Activated T-helper 1 cell treated with Interleukin-2 at 50 U/mL for 16 hours (primary cell): Measurements from ENCODE around the gene UCP2.

ENCODE experiments used
- DNase-seq: peaks from one replicate; pipeline ENCODE4 v3.0.0-alpha.2; 2020; ENCODE audit warnings: low read depth

The UCP2 gene

DNA sequence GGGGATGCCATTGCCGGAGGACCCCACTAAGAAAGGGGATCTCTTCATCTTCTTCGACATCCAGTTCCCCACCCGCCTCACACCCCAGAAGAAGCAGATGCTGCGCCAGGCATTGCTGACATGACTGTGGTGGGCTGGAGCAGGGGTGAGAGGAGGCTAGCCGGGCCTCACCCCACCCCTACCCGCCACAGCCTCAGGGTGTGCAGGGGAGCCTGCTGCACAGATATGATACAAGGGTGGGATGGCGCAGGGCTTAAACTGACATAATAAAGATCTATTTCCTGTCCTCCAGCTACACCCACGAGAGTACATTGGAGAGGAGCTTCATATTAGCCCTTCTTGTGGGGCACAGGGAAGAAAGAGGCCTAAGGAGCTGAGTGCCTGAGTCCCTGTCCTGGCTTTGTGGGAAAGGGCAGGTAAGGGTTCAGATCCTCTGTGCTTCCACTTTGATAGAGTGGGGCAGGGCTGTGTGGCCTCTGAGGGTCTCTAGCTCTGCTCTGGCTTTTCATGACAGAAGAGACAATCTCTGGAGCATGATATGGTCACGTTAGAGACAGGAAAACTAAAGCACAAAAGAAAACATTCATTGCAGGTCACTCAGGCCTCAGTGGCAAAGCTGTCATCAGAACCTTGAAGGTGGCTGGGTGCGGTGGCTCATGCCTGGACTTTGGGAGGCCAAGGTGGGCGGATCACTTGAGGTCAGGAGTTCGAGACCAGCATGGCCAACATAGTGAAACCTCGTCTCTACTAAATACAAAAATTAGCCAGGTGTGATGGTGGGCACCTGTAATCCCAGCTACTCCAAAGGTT is 12.4 kb downstream of the UCP2 start:
- DNase-seq: no peak

DNA sequence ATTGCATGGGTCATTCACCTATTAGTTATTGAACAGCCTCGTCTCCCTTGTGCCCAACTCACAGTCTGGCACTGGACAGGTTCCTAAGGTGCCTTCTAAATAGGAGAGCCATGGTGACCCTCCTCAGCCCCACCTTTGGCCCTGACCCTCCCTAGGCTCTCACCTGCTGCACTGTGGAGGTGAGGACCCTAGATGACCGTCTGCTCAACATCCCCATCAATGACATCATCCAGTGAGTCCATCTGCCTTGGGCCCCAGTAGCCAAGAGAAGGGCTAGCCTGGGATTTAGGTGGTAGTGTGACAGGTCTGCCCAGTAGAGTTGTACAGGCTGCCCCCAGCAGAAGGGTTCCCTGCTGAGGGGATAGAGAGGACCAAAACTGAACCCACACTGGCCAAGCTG is 13.6 kb downstream of the UCP2 start:
- DNase-seq: no peak

DNA sequence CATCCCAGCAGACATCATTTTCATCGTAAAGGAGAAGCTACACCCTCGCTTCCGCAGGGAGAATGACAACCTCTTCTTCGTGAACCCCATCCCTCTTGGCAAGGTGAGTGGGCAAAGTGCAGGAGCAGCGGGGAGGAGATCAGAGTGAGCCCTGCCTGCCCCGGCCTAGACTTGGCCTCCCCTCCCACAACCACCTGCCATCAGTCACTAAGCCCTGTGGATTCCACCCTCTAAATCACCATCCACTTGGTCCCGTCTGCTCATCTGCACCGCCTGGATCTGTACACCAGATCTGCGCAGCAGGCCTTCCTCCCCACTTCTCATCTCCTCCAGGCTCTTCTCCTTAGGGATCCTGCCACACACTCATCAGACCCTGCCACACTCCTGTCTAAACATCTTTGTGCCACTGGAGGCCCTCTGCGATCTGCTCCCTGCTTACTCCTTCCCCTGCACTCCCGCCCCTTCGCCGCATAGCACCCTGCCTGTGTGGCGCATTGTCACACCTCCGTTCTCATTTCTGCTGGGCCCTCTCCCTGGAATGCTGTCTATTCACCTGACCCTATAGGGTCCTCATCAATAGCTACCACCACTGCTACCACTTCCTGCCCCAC is 14.2 kb downstream of the UCP2 start:
- no peak for DNase-seq

DNA sequence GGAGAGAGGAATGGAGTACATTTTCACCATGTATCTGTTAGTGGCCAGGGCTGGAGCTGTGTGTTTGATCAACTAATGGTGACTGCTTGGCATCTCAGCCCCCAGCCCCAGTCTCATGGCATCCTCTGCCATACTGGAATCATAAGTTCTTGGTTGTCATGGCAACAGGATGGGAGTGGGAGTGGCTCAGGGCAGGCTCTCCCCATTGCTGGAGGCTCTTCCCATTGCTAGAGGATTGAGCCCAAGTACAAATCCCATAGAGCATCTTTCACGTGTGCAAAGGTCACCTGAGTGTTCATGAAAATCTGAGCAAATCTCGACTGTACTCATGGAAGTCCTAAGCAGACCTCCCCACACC is 16.9 kb downstream of the UCP2 start:
- no peak for DNase-seq

DNA sequence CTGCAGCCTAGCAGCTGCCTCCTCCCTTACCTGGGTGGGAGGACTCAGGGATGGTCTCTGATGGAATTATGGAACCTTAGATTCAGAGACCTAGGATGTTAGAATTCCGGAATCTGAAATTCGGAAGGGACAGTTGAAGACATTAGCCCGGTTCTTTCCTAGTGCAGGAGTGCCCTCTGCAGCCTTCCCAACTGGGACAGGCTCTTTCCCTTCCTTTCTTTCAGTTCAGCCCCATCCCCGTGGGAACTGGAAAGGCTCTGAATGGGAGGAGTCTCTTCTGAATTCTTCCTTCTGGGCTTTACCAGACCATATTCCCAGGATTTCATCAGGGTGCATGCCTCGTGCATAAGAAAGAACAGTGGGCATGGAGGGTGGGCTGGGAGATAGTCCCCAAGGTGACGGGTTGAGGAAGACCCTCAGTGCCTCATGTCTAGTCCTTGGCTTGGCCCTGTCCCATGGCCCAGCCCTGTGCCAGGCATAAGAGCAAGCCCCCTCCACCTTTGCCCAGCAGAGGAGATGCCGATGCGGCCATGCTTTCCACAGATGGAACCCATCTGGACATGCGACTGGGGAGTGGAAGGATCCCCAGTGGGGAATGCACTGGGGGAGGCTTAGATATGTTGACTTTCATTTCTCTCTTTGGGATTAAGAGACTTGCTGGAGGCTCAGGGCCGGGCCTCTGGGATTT is 17.4 kb downstream of the UCP2 start:
- DNase-seq: no peak

DNA sequence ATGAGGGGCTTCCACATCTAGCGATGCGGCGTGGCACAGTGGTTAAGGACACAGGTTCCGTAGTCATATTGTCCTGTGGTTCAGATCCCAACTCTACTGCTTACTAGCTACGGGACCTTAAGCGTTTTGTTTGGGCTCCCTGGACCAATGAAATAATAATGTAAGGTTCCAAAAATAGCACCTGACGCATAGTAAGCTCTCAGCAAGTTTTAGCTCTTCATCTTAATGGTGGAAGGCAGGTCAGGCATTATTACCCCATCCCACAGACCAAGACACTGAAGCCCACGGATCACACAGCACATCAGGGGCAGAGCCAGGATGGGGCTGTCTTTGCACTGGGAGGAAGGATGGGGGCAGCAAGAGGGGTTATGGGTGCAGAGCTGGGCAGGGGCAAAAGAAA is 18.8 kb downstream of the UCP2 start:
- no peak for DNase-seq

DNA sequence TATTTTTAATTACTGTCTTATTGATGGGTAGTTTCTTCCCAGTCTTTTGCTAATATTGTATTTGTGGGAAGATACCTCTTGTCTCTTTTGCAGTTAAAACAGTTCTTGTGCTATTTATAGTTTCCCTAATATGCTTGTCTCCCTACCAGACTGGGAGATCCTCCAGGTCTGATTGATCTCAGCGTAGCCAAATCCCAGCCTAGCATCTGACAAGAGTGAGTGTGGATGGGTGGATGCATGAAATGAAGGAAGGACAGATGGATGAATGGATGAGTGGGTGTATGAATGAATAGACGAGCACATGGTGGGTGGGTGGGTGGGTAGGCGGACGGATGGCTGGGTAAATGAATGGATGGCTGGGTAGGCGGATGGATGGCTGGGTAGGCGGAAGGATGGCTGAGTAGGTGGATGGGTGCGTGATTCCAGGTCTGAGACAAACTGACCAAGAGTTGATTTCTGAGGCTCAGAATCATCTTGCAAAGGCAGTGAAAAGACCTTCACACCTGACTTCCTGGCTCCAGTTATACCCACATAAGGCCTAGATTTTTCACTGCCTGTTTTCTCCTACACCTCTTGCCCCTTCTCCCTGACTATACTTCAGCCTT is 20.4 kb downstream of the UCP2 start:
- DNase-seq: no peak

DNA sequence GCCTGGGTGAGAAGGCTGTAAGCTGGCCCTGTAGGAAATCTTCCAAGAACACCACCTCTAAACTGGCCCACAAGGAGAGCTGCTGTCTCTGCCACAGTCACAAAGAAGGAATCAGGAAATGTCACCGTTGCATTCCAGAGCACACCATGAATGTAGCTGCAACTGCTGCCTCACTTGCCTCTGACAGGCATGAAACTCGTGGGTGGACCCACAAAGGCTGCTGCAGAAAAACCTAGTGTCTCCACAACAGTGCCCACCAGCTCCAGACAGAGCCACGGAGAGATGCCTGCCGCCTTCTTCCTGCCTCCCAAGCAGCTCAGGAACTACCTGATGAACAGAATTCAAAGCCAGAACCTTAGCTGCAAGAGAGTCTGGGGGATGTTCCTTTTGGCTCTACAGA is 21.3 kb downstream of the UCP2 start:
- no peak for DNase-seq

DNA sequence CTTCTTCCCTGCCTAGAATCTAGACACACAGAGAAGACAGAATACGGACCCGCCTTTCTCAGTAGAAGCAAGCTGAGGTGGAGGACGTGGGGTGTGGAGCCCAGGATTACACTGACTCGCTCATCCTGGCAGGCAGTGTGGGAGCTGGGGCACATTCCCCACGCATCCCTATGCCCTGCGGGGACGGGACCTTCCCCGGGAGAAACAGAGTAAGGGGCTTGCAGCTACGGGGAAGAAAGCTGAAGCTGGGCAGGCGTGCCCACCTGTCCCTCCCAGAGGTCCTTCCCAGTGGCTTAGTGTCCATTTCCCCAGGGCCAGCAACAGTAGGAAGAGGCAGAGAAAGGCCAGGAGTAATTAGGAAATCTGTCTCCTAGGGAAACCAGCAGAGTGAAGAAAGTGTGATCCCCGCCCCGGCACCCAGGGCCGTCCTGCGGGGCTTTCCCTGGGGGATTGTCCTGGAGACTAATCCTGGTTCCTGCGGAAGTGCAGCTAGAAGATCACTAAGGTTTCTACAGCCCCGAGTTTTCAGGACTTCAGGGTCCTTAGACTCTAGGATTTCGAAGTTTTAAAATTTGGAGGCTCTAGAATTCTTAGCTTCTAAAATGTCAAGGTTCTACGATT is 24.0 kb downstream of the UCP2 start:
- no peak for DNase-seq

DNA sequence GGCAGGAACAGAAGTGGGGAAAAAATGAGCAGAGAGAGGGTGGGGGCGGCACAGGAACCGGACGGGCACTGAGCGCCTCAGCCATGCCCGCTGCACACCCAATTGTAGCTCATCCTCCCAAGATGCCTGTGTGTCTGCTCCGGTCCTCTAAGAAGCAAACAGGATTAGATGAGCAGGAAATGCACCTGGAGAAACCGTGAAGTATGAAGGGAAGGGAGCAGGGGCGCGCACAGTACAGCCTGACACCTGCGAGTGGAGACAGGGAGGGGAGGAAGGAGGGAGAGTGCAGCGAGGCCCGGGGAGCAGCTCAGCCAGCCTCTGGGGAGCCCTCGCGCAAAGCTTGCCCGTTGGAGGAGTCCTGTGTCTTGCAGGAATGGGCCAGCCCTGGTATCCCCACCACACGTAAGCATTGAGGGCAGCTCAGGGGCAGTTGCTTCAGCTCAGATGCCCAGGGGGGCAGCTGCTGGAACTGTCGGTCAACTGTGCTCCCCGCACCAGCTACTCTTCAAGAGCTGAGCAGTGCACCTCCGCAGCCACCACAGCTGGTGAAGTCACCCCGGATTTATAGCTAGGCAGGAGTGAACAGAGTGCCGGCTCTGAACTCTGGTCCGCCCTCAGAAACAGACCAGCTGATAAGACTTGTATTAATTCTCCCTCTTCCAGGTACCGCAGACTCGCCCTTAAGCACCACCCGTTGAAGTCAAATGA is 24.8 kb downstream of the UCP2 start:
- DNase-seq: no peak

DNA sequence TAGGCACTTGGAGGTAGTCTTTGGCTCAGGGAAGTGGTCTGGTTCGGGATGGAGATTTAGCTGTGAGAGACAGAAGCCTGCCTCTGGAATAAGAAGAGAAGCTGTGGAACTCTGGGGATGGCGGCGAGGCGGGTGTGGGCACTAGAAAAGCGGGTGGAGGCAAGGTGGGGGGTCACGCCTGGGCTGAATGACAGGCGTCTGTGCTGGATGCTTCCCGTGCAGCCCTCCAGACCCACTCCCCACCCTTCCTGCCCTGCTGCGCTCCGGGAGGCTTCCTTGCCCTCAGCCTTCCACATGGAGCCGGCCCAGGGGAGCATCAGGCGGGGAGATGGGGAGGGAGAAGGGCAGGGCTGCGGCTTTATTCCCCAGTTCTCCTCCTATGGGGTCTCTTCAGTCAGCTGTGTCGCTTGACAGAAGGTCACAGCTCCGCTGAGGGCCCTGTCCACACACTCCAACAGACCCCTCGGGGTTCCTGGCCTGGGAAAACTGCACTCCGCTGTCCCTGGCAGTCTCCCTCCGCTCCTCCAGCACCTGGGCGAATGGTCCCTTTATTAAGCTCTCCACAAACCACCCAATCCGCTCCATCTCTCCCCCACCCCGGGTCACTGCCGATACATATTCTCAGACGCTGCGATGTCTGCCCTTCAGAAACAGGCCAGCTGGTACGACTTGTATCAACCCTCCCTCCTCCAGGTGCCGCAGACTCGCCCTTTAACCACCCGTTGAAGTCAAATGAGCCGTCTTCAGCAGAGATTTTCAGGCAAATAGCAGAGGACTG is 25.6 kb downstream of the UCP2 start:
- DNase-seq: no peak

DNA sequence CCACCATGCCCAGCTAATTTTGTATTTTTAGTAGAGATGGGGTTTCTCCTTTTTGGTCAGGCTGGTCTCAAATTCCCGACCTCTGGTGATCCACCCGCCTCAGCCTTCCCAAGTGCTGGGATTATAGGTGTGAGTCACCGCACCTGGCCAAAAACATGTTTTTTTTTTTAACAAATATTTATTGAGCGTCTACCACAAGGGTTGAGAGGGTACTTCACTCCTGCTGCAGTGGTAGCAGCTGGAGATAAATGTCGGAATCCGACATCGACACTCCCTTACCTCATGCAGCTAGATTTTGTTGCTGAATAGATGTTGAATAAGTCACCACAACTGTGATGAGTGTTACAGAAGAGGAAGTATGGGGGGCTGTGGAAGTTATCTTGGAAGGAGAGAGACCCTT is 30.8 kb downstream of the UCP2 start:
- no peak for DNase-seq

DNA sequence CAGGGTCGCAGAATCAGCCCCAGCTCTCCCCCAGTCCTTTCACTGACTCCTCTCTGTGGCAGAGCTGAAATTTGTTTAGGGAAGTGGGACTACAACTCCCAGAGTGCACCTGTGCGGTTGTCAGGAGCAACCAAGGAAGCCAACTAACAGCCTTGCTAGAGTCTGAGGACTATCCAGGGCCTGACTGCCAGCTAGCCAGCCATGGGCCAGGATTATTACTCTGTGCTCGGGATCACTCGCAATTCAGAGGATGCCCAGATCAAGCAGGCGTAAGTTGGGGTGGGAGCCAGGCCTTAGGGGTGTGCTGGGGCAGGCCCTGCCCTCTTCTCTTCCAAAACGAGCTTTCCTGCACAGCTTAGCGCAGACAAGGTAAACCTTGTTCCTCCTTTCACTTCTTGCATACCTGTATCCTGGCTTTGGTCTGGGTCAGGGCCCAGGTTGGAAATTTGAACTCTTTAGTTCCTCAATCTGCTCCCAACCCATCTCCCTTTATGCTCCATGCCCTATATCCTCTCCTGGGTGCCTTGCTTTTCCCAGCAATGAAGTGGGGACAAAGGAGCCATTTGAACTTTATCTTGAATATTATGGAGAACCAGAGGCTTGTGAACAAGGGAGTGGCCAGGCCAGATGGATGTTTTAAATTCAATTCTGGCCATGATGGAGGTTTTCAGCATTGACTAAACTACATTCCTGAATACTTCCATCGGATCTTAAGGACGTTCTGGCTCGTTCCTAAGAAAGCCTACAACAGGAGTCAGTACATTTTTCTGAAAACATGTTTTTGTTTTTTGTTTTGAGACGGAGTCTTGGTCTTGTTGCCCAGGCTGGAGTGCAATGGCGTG is 31.6 kb downstream of the UCP2 start, which contains the start of gene DNAJB13:
TSS of gene DNAJB13 (plus strand) at position 158 of the 842 bp plus-strand sequence. CDS start at position 202, 44 bp downstream.
- DNase-seq: no peak

DNA sequence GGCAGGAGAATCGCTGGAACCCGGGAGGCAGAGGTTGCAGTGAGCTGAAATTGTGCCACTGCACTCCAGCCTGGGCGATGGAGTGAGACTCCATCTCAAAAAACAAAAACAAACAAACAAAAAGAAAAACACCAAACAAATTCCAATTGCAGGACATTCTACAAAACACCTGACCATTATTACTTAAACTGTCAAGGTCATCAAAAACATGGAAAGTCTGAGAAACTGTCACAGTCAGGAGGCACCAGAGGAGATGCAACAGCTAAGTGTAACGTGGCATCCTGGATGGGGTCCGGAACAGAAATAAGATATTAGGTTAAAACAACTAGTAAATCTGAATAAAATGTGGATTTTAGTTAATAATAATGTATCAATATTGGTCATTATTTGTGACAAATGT is 32.7 kb downstream of the UCP2 start:
- no peak for DNase-seq

DNA sequence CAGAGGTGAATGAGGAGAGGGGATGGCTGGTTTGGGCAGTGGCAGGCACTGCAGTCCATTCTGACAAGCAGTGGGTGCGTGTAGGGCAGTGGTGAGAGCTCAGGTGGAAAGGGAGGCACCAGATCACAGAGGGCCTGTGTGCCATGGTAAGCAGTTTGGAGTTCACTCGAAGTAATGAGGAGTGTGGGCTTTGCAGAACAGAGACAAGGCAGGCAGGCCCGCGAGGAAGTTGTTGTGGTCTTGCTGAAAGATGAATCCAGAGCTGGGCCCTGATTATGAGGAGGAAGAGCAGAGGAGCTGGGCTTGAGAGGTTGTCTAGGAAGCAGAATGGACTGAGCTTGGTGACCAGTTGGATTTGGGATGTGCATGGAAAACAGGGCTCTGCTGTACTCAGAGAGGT is 33.4 kb downstream of the UCP2 start:
- DNase-seq: no peak

DNA sequence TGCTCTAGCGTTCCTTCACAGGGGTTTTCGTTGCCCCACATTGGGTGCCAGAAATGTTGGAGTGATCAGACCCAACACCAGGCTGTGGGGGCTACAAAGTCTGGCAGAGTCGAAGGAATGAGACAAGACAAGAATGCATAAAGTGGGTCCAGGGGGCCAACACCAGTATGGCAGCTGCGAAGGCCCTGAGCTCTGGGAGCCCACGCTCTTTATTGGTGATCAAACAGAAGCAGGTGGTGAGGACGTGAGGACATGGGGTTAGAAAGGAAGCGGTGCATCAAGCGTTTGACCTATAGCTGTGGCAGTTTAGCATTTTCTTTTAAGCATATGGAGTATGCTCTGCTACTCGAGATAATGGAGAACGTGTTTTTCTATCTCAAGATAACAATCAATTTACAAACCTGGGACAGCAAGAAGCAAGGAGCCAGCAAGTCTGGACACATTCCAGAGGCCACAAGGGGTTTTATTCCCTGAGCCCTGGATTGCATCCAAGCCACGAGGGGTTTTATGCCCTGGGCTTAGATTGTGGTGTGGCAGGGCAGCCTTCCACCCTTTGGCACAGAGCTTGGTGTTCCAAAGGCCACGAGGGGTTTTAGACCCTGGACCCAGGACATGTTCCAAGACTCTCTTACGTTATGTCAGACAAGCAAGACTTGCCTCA is 35.7 kb downstream of the UCP2 start:
- DNase-seq: no peak

DNA sequence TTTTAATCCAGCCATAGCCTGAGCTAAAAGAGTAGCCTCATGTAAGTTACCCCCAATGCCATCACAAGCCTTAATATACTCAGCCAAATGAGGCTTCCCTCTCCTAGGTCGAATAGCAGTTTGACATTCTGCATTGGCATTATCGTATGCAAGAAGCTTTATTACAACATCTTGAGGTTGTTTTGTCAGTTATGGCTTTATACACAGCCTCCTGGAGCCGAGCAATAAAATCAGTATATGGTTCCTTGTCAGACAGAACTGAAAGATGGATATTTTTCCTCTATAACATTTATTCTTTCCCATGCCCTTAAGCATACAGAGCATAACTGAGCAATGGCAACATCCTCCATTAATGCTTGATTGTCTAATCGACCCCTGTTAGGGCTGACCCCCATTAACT is 37.2 kb downstream of the UCP2 start:
- DNase-seq: no peak

DNA sequence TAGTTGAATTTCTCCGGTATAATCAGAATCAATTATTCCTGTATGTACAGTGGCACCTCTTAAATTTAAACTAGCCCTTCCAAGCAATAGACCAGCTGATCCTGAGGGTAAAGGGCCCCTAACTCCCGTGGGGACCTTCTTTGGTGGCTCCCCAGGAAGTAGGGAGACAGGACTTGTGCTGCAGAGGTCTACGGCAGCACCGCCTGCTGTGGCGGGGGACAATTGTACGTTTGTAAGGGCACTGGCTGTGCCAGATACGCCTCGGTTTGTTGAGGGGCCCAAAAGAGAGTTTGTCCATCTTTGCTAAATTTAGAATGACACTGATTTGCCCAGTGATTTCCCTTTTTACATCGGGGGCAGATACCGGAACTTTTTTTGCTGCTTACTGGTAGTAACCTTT is 37.7 kb downstream of the UCP2 start:
- DNase-seq: no peak

DNA sequence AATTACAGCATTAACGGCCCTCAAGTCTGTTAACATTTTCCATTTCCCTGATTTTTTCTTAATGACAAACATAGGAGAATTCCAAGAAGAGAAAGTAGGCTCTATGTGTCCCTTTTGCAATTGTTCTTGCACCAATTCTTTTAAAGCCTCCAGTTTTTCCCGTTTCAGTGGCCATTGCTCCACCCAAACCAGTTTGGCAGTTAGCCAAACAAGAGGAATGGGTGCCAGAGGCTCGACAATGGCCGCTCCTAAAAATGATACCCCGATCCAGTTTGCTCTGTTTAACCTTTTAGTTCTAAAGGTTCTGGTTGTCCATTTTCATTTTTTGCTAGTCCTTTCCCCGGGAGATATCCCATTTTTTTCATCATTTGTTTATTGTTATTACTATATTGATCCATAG is 38.6 kb downstream of the UCP2 start:
- DNase-seq: no peak

DNA sequence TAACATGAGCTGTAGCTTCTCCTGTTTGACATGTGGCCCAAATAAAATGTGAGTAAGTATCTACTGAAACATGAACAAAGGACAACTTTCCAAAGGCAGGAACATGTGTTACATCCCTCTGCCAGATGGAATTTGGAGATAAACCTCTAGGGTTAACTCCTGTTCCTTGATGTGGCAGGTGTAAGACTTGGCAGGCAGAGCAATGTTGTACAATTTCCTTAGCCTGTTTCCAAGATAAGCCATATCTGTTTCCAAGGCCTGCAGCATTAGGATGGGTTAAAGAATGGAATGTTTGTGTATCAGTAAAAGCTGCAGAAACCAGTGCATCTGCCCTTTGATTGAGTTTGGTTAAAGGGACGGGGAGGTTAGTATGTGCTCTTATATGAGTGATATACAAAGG is 40.6 kb downstream of the UCP2 start:
- DNase-seq: no peak
